ENCODE results near the gene LUM. TPM values are rescaled to one million over a fixed set of nuclear protein-coding genes. Genes with fewer than 3 reads are reported as not detected.

LUM gene
- total RNA-seq, 4 donors from 2014 or later: 30.0 to 138 (median 38.0) TPM

- Histone ChIP-seq H3K9me3 (no peaks in the 10 kb centered on the region), H3K27me3 (no peaks in the 10 kb centered on the region), H3K4me3 (no peak overlapping the region), H3K27ac (no peak overlapping the region), H3K4me1 (peaks cover 0 to 19% (median under 1%) of the 10 kb centered on the region in 4 donors), H3K36me3 (no peaks in the 10 kb centered on the region)
- WGBS, 2 donors: 86 to 95% methylated on average over 1 of the region's 1 CpG
- no peak for DNase-seq (ENCODE audit: low spot score in 2 of 2)
- TF ChIP-seq POLR2A (IDR thresholded peaks at IDR 0.05) (no peak), CTCF (IDR thresholded peaks at IDR 0.05) (no peak), EP300 (IDR thresholded peaks at IDR 0.05) (no peak)
Observed at GRCh38 chr12:91133871-91134270, 22.6 kb upstream of the LUM start.

GRCh38 chr12:91129662-91130362, 18.5 kb upstream of the LUM start:
- Histone ChIP-seq H3K4me1 (peaks cover 0 to 5% (median 0%) of the 10 kb centered on the region in 4 donors), H3K4me3 (no peak overlapping the region), H3K27ac (no peak overlapping the region), H3K9me3 (no peaks in the 10 kb centered on the region), H3K27me3 (no peaks in the 10 kb centered on the region), H3K36me3 (no peaks in the 10 kb centered on the region)
- TF ChIP-seq EP300 (IDR thresholded peaks at IDR 0.05) (no peak), POLR2A (IDR thresholded peaks at IDR 0.05) (no peak), CTCF (IDR thresholded peaks at IDR 0.05) (no peak)
- 92 to 96% methylated on average over 2 of the region's 2 CpGs for WGBS, 2 donors
- DNase-seq (ENCODE audit: low spot score in 2 of 2): no peak

GRCh38 chr12:91127751-91128150, 16.5 kb upstream of the LUM start:
- 88 to 95% methylated on average over 3 of the region's 3 CpGs for WGBS, 2 donors
- H3K36me3 ChIP-seq: no peaks in the 10 kb centered on the region
- no peak overlapping the region for H3K4me3 ChIP-seq
- H3K4me1 ChIP-seq: peaks cover 0 to 4% (median 0%) of the 10 kb centered on the region in 4 donors
- TF ChIP-seq EP300 (IDR thresholded peaks at IDR 0.05) (no peak), CTCF (IDR thresholded peaks at IDR 0.05) (no peak), POLR2A (IDR thresholded peaks at IDR 0.05) (no peak)
- no peaks in the 10 kb centered on the region for H3K27me3 ChIP-seq
- no peak overlapping the region for H3K27ac ChIP-seq
- no peak for DNase-seq (ENCODE audit: low spot score in 2 of 2)
- no peaks in the 10 kb centered on the region for H3K9me3 ChIP-seq

- Histone ChIP-seq H3K4me3 (no peak overlapping the region), H3K27me3 (no peaks in the 10 kb centered on the region), H3K36me3 (no peaks in the 10 kb centered on the region), H3K4me1 (peaks cover 0 to under 1% (median 0%) of the 10 kb centered on the region in 4 donors), H3K27ac (no peak overlapping the region), H3K9me3 (no peaks in the 10 kb centered on the region)
- TF ChIP-seq CTCF (IDR thresholded peaks at IDR 0.05): no peak
- no peak for TF ChIP-seq EP300 (IDR thresholded peaks at IDR 0.05)
- TF ChIP-seq POLR2A (IDR thresholded peaks at IDR 0.05): no peak
- DNase-seq (ENCODE audit: low spot score in 2 of 2): no peak
- 90 to 93% methylated on average over 2 of the region's 2 CpGs for WGBS, 2 donors
Observed at GRCh38 chr12:91127306-91127705, 16.0 kb upstream of the LUM start.

DNA sequence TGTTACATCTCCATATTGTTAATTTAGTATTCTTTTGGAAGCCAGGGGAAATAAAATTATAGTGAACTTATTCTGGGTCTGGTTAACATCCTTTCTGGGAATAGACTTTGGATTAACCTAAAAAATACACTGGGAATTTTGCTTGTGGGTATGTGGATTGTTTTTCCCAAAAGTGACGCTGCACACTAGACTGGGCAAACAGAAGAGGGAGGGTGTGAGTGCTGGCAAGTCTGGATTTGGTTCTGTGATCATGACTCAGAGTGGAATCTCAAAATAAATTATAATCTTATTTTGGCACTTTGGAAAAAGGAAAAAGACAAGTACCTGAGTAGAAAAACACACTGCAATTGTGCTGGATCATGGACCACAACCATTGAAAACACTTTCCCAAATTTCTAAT, 15.2 kb upstream of the LUM start:
- H3K27me3 ChIP-seq: no peaks in the 10 kb centered on the region
- TF ChIP-seq CTCF (IDR thresholded peaks at IDR 0.05) (no peak), POLR2A (IDR thresholded peaks at IDR 0.05) (no peak), EP300 (IDR thresholded peaks at IDR 0.05) (no peak)
- no peak overlapping the region for H3K27ac ChIP-seq
- no peaks in the 10 kb centered on the region for H3K36me3 ChIP-seq
- H3K9me3 ChIP-seq: no peaks in the 10 kb centered on the region
- no peak overlapping the region for H3K4me3 ChIP-seq
- no peaks in the 10 kb centered on the region for H3K4me1 ChIP-seq
- DNase-seq (ENCODE audit: low spot score in 2 of 2): no peak
- WGBS, 2 donors: 67 to 75% methylated on average over 1 of the region's 1 CpG
